Heart right ventricle (tissue), 16 donors: ENCODE results near the gene PGR. TPM values are rescaled to one million over a fixed set of nuclear protein-coding genes. Genes with fewer than 3 reads are reported as not detected.

ENCODE experiments used
- ATAC-seq, 8 donors: fragments of 200-7000 bp; cut with Tn5 transposase; one replicate each; pipeline ENCODE4 v1.9.1; 2020; ENCODE audit warnings: mild to moderate bottlenecking in 8 of 8, moderate library complexity in 8 of 8, moderate number of reproducible peaks in 1 of 8
- DNase-seq, 2 donors: peaks; one replicate each; pipeline ENCODE4 v3.0.0-alpha.2; 2020
- H3K27ac ChIP-seq, 10 donors: fragments of 200-600 bp; sonication (generic) in 2 of 10; one replicate each; pipeline versions ENCODE4 v1.5.0 to v1.8.0; 2020 to 2022; ENCODE audit warnings: mild to moderate bottlenecking in 3 of 10
- H3K27me3 ChIP-seq, 7 donors: fragments of 200-600 bp; one replicate each; pipeline ENCODE4 v1.8.0; 2021 to 2022; ENCODE audit warnings: mild to moderate bottlenecking in 2 of 7
- H3K36me3 ChIP-seq, 9 donors: fragments of 200-600 bp; sonication (generic) in 1 of 9; one replicate each; pipeline versions ENCODE4 v1.5.0 to v1.8.0; 2020 to 2022; ENCODE audit warnings: mild to moderate bottlenecking in 2 of 9
- H3K4me1 ChIP-seq, 9 donors: fragments of 200-600 bp; sonication (generic) in 1 of 9; one replicate each; pipeline versions ENCODE4 v1.5.0 to v1.8.0; 2020 to 2022; ENCODE audit warnings: mild to moderate bottlenecking in 4 of 9
- H3K4me3 ChIP-seq, 10 donors: fragments of 200-600 bp; sonication (generic) in 2 of 10; one replicate each; pipeline versions ENCODE4 v1.5.0 to v1.8.0; 2020 to 2022; ENCODE audit warnings: mild to moderate bottlenecking in 7 of 10, moderate library complexity in 2 of 10
- H3K9me3 ChIP-seq, 11 donors: fragments of 200-600 bp in 10 of 11; sonication (generic) in 2 of 11; one replicate each; pipeline versions ENCODE4 v1.5.0 to v1.8.0; 2013 to 2022; ENCODE audit warnings: mild to moderate bottlenecking in 2 of 11, control low read depth in 1 of 11, moderate library complexity in 1 of 11
- CTCF ChIP-seq, 9 donors: fragments of 200-600 bp; sonication (generic) in 2 of 9; IDR thresholded peaks; one replicate each; pipeline versions ENCODE4 v1.5.0 to v1.8.0; 2021 to 2022; ENCODE audit warnings: antibody characterized with exemption in 9 of 9, mild to moderate bottlenecking in 5 of 9, moderate library complexity in 1 of 9
- WGBS, 2 donors: extraction: QIAGEN DNeasy Blood & Tissue Kit; methylation state at CpG; one replicate each; pipeline ENCODE4 v1.1.7; 2013; ENCODE audit warnings: inconsistent platforms in 1 of 2; 5-methylcytosine and 5-hydroxymethylcytosine counted together
- intact Hi-C, 10 donors: fragments of 100-400 bp; cut with DNase I; formaldehyde crosslinking; loops; one replicate each; pipeline versions ENCODE4 v1.11.1 to v1.14.2; 2022
- polyA plus RNA-seq, 2 donors: library from polyadenylated mRNA; stranded (reverse); fragments of 200-250 nt; gene quantifications; one replicate each; pipeline ENCODE4 v1.2.3, GENCODE V29; 2013
- total RNA-seq, 10 donors: library from RNA; stranded (reverse); fragmentation: NEBNext Ultra II Directional in 3 of 10; extraction: Animal tissue kit (Norgen Biotek cat#: 25700) in 3 of 10; gene quantifications; one replicate each; pipeline versions ENCODE4 v1.2.1 to v1.2.4, GENCODE V29; 2021 to 2023
- donor health status: Arrhythmogenic right ventricular cardiomyopathy.
- donor health status: ischemic (EF 13 %, LVEDD 7.1; RV severe dilation, severe dysfunction).
- donor health status: healthy with polysubstance abuse.
- donor health status: DM: no; HTN: yes; CAD: no.
- donor health status: DM: no; HTN: no; CAD: no.
- donor health status: ischemic (EF 25% LVEDD 6.9; RV normal size, moderate dysfunction).
- donor health status: ischemic (EF 25% LVEDD 5.7; RV mildly dilated, moderate dysfunction).
- donor health status: healthy.
- donor health status: DM: yes; HTN: yes; CAD: no.
- donor health status: Ischemic cardiomyopathy.
- donor health status: ischemic (EF 35%, LVEDD 5.7; RV mildly dilated, moderate dysfunction).
- donor health status: nonischemic (EF 11% LVEDD 7.7; RV severe dilation, severe dysfunction).
- donor health status: DM: yes; HTN: yes; CAD: no.
- donor health status: PGD.
- donor health status: ischemic (EF 29% LVEDD 5.4; RV normal size, mild dysfunction).
- donor health status: nonischemic (EF 23%, LVEDD 6.1; RV moderate dilation, normal function).

Gene PGR
- total and polyA plus RNA-seq, 12 donors = 1.1 to 16.3 (median 10.2) TPM

- WGBS, 2 donors = 85 to 88% methylated on average over 1 of the region's 1 CpG
- no peak for ATAC-seq
Measured at GRCh38 chr11:101053492-101053891, 76.1 kb downstream of the PGR start.

GRCh38 chr11:101051677-101052076 lies 77.9 kb downstream of the PGR start:
- intact Hi-C loops = no loop called here

More at GRCh38 chr11:101053492-101053891, 76.1 kb downstream of the PGR start:
- intact Hi-C loops = no loop called here
- H3K27me3 ChIP-seq = no peaks in the 10 kb centered on the region
- H3K4me1 ChIP-seq = no peaks in the 10 kb centered on the region
- no peak overlapping the region for H3K4me3 ChIP-seq
- H3K9me3 ChIP-seq = no peaks in the 10 kb centered on the region
- no peak for DNase-seq
- H3K27ac ChIP-seq = no peak overlapping the region
- TF ChIP-seq CTCF (IDR thresholded peaks at IDR 0.05) = no peak
- H3K36me3 ChIP-seq = peaks cover 0 to 5% (median 0%) of the 10 kb centered on the region in 9 donors

GRCh38 chr11:101049813-101050212 lies 79.8 kb downstream of the PGR start:
- Histone ChIP-seq H3K36me3 (peaks cover 0 to 5% (median 0%) of the 10 kb centered on the region in 9 donors), H3K27me3 (no peaks in the 10 kb centered on the region), H3K9me3 (no peaks in the 10 kb centered on the region), H3K4me1 (no peaks in the 10 kb centered on the region), H3K27ac (no peak overlapping the region), H3K4me3 (no peak overlapping the region)
- ATAC-seq (no peak), DNase-seq (no peak)
- intact Hi-C loops = no loop called here
- TF ChIP-seq CTCF (IDR thresholded peaks at IDR 0.05) = no peak
- 81 to 82% methylated on average over 2 of the region's 2 CpGs for WGBS, 2 donors

More at GRCh38 chr11:101051677-101052076, 77.9 kb downstream of the PGR start:
- Histone ChIP-seq H3K27ac (no peak overlapping the region), H3K4me1 (no peaks in the 10 kb centered on the region), H3K36me3 (peaks cover 0 to 5% (median 0%) of the 10 kb centered on the region in 9 donors), H3K4me3 (no peak overlapping the region), H3K9me3 (no peaks in the 10 kb centered on the region), H3K27me3 (no peaks in the 10 kb centered on the region)
- DNase-seq = no peak
- WGBS, 2 donors = 80 to 85% methylated on average over 2 of the region's 2 CpGs
- no peak for ATAC-seq
- TF ChIP-seq CTCF (IDR thresholded peaks at IDR 0.05) = no peak

- H3K9me3 ChIP-seq = no peaks in the 10 kb centered on the region
- intact Hi-C loops = no loop called here
- no peak for TF ChIP-seq CTCF (IDR thresholded peaks at IDR 0.05)
- H3K4me1 ChIP-seq = no peaks in the 10 kb centered on the region
- H3K36me3 ChIP-seq = peaks cover 0 to 5% (median 0%) of the 10 kb centered on the region in 9 donors
- DNase-seq = no peak
- H3K27me3 ChIP-seq = no peaks in the 10 kb centered on the region
- WGBS, 2 donors = 60 to 75% methylated on average over 4 of the region's 4 CpGs
- no peak overlapping the region for H3K27ac ChIP-seq
- no peak overlapping the region for H3K4me3 ChIP-seq
- ATAC-seq = no peak
Measured at GRCh38 chr11:101049123-101049522, 80.5 kb downstream of the PGR start.
